ENCODE data around the gene FKBP1A.
A peak's percentile ranks its signal among the peaks of the same experiment; 100 is the strongest.

The FKBP1A gene

DNA sequence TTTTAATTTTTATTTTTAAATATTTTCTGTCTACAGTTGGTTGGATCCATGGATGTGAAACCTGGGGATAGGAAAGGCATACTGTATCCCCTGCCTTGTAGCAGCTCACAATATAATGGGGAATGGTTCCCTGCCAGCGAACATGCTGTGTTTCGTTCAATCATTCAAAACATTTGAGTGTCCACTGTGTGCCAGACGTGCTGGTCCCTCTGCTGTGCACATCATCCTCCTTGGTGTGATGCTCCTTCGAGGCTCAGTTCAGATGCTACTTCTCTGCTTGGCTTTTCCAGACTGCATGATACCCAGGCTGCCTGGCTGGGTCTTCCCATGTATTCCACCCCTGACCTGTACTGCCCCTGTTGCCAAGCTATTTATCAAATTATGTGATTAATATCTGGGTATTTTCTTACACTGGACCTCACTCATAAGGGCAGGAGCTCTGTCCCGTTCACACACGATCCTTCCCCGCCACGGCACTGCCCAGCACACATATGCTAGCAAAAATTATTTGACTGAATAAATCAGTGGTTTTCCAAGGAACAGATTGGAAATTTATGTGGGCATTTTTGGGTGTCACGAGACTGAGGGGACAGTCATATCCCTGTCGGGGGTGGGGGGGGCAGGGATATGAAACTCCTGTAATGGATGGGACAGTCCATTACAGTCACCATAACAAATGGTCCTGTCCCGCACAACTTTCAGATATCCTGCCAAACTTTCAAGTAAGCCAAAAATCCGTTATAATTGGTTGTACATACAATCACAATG, 68.8 kb downstream of the FKBP1A start:
- Mint-ChIP-seq H3K27ac (peak overlapping the region; percentile 52), H3K36me3 (peaks cover 0 to 11% of the 10 kb centered on the region in 2 donors), H3K4me3 (no peak overlapping the region), H3K9me3 (peaks cover 0 to 3% of the 10 kb centered on the region in 2 donors), H3K4me1 (peaks cover under 1 to 23% of the 10 kb centered on the region in 2 donors), H3K27me3 (peaks cover 0 to 4% of the 10 kb centered on the region in 2 donors)
- DNase-seq: no peak
- no peak for ATAC-seq (replicated peaks)

DNA sequence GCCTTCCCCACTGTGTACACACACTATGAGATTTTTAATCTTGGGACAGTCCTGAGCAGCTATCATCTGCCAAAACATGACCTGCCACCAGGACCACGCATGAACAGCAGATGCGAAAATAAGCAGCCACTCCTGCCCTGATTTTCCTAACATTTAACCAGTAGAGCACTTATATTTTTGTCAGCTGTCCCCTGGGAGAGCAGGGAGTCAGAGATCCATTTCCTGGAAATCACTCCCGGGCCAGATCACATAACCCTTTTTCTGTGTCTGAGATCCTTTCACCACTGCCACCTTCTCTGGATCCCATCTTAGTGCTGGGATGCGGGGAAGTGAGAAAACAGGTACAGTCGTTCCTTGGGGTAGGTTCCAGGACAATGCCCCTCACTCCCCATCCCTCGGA, 69.6 kb downstream of the FKBP1A start:
- peak overlapping the region; percentile 48 for H3K27ac Mint-ChIP-seq
- peaks cover 0 to 4% of the 10 kb centered on the region in 2 donors for H3K27me3 Mint-ChIP-seq
- H3K36me3 Mint-ChIP-seq: peaks cover 0 to 11% of the 10 kb centered on the region in 2 donors
- H3K4me3 Mint-ChIP-seq: no peak overlapping the region
- peaks cover under 1 to 19% of the 10 kb centered on the region in 2 donors for H3K4me1 Mint-ChIP-seq
- DNase-seq (no peak), ATAC-seq (replicated peaks) (no peak)
- H3K9me3 Mint-ChIP-seq: peaks cover 0 to 3% of the 10 kb centered on the region in 2 donors

DNA sequence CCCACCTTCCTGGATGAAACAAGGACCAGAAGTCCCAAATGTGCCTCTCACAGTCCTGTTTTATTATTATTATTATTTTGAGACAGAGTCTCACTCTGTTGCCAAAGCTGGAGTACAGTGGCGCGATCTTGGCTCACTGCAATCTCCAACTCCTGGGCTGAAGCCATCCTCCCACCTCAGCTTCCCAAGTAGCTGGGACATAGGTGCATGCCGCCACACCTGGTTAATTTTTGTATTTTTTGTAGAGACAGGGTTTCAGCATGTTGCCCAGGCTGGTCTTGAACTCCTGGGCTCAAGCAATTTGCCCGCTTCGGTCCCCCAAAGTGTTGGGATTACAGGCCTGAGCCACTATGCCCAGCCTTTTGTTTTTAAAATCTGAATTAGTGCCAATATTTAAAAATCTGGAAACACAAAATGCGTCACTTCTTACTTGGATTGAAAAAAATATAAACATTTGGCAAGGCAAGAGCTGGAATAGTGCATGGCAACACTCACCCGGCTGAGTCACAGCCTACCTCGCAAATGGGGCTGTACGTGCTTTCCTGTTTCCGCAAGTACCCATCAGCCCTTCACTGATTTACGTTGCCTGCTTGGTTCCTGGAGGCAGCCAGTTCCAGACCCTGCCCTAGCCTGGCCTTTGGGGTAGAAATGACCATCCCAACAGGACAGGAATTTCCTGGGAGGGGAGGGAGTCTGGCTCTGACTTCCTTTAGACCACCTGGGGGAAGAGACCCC, 70.2 kb downstream of the FKBP1A start:
- Mint-ChIP-seq H3K27me3 (peaks cover 0 to 4% of the 10 kb centered on the region in 2 donors), H3K4me1 (peaks cover 6 to 19% of the 10 kb centered on the region in 2 donors), H3K4me3 (no peak overlapping the region), H3K27ac (peak overlapping the region; percentile 48), H3K9me3 (peaks cover 0 to 3% of the 10 kb centered on the region in 2 donors), H3K36me3 (peaks cover 0 to 6% of the 10 kb centered on the region in 2 donors)
- ATAC-seq (replicated peaks) (no peak), DNase-seq (no peak)

DNA sequence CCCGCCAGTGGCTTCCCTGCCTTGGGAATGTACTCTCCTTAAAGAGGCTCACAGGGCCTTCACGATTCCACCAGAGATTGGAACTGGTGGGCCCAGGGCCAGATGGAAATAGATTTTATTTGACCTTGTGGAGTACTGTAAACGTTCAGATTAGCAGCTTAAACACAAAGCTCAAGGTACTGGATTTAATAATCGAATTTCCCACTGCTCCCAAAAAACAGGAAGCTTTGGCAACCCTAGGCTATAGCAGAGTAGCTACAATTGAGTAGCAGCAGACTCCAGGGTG, 71.3 kb downstream of the FKBP1A start:
- peaks cover 9 to 13% of the 10 kb centered on the region in 2 donors for H3K4me1 Mint-ChIP-seq

DNA sequence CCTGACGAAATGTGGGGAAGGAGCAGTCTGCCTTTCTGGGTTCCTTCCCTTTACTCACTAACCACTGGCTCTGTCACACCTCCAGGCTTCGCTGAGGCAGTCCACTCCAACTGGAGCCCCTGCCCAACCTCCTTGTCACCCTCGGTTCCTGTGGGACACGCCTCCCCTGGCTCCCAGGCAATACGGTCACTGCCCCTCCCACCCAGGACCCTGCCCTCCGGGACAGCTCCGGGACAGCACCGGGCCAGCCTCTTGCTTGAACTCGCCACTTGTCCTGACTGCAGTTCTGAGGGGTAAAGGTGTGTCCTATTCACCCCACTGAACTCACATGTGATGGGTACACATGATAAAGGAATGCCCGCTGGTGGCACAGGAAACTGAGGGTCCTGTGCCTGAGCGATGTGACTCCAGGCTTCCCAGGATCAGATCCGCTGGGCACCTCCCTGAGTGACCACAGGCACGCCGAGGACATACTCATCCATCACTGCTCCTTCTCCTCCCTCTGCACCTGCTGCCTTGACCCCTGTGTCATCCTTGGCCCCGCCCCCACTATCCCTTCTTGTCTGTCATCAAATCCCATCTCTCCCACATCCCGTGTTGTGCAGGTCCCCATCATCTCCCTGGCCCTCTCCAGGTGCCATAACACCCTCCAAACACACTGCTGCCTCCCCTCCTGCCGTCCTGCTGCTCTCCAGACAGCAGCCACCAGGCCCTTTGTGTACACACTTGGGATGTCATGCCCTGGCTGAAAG, 71.8 kb downstream of the FKBP1A start:
- Mint-ChIP-seq H3K4me3 (no peak overlapping the region), H3K36me3 (peaks cover 0 to 5% of the 10 kb centered on the region in 2 donors), H3K4me1 (peaks cover 9 to 13% of the 10 kb centered on the region in 2 donors), H3K9me3 (peaks cover 0 to 3% of the 10 kb centered on the region in 2 donors), H3K27me3 (peaks cover 0 to 4% of the 10 kb centered on the region in 2 donors), H3K27ac (peak overlapping the region; percentile 80)
- DNase-seq: no peak
- no peak for ATAC-seq (replicated peaks)

More for the DNA sequence above, 71.3 kb downstream of the FKBP1A start:
- DNase-seq (no peak), ATAC-seq (replicated peaks) (no peak)
- Mint-ChIP-seq H3K27ac (peak overlapping the region; percentile 80), H3K27me3 (peaks cover 0 to 4% of the 10 kb centered on the region in 2 donors), H3K4me3 (no peak overlapping the region), H3K9me3 (peaks cover 0 to 3% of the 10 kb centered on the region in 2 donors), H3K36me3 (peaks cover 0 to 5% of the 10 kb centered on the region in 2 donors)

DNA sequence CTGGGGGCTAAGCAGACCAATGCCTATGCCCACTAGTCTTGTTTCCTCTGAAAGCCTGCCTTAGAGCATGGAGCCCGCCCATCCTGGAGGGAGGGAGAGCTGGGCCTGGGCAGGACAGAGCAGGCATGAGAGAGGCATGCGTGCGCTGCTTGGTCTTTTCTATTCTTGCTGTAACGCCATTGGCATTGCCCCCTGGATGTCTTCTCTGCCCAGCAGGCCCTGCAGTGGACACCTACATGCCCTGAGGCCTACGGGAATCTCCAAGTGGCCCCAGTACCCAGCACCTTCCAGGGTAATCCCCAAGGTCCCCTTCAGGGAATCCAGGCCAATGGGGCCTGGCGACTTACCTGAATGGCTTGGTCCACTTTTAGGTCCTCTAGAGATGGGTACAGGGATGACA, 72.8 kb downstream of the FKBP1A start:
- H3K27me3 Mint-ChIP-seq: peaks cover 0 to 4% of the 10 kb centered on the region in 2 donors
- ATAC-seq (replicated peaks) (no peak), DNase-seq (no peak)
- H3K36me3 Mint-ChIP-seq: peaks cover 0 to 5% of the 10 kb centered on the region in 2 donors
- H3K27ac Mint-ChIP-seq: no peak overlapping the region
- peaks cover 0 to 3% of the 10 kb centered on the region in 2 donors for H3K9me3 Mint-ChIP-seq
- H3K4me1 Mint-ChIP-seq: peaks cover 9 to 13% of the 10 kb centered on the region in 2 donors
- H3K4me3 Mint-ChIP-seq: no peak overlapping the region

DNA sequence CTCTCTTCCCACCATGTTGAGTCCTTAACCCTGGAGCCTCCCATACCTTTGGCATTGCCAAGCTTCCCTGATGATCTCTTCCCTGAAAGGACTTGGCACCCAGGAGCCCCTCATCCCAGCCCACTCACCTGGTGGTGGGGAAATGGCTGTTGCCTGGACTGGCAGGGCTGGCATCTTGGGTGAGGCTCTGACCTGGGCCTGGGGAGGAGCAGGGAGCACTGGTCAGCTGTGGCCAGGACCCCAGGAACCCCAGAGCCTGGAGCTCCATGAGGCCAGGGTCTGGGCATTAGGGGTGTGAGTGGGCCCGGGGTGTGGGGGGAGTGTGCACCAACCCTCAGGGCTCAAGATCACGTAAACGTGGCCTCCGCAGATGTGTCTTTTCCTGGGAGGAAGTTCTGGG, 73.4 kb downstream of the FKBP1A start:
- no peak for ATAC-seq (replicated peaks)
- H3K9me3 Mint-ChIP-seq: peaks cover 0 to 3% of the 10 kb centered on the region in 2 donors
- peaks cover 0 to 5% of the 10 kb centered on the region in 2 donors for H3K36me3 Mint-ChIP-seq
- H3K27me3 Mint-ChIP-seq: peaks cover 0 to 4% of the 10 kb centered on the region in 2 donors
- no peak overlapping the region for H3K4me3 Mint-ChIP-seq
- no peak for DNase-seq
- H3K27ac Mint-ChIP-seq: no peak overlapping the region
- peaks cover 9 to 12% of the 10 kb centered on the region in 2 donors for H3K4me1 Mint-ChIP-seq

DNA sequence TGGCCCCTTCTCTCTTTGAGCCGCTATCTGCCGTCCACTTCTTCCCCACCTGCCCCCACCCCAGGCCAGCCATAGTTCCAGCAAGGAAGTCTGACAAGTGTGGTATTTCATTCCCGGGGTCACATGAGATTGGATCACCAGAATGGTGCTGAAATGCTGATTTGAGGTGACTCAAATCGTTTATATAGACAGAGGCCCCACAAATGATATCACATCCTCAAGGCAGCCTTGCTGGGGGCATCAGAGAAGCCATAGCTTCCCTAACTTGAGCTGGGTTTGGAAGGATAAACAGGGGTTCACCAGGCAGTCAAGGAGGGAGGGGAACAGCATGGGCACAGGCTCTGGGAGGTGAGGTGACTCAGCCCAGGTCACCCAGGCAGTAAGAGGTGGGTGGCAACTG, 73.8 kb downstream of the FKBP1A start:
- peaks cover 9 to 10% of the 10 kb centered on the region in 2 donors for H3K4me1 Mint-ChIP-seq
- H3K4me3 Mint-ChIP-seq: no peak overlapping the region
- H3K27ac Mint-ChIP-seq: peak overlapping the region; percentile 15
- no peak for DNase-seq
- peaks cover 0 to 5% of the 10 kb centered on the region in 2 donors for H3K36me3 Mint-ChIP-seq
- H3K27me3 Mint-ChIP-seq: peaks cover 0 to 4% of the 10 kb centered on the region in 2 donors
- no peak for ATAC-seq (replicated peaks)
- peaks cover 0 to 3% of the 10 kb centered on the region in 2 donors for H3K9me3 Mint-ChIP-seq

Measured in stimulated activated naive B cell treated with anti-CD40 and anti-IgM and Interleukin-4, amounts not matched to agents 10 μg/mL and 1 μg/mL and 100 μg/mL, for 72 hours (primary cell).